CD14-positive monocyte (primary cell): Measurements from ENCODE around the gene DCLK2. TPM values are rescaled to one million over a fixed set of nuclear protein-coding genes. Genes with fewer than 3 reads are reported as not detected.

Experiments used
- DNase-seq, 3 donors: peaks; one replicate each; pipeline ENCODE4 v3.0.0-alpha.2; 2011 to 2022
- H2AFZ ChIP-seq: 2 replicates; pipeline ENCODE4 v1.6.0; 2012; ENCODE audit warnings: mild to moderate bottlenecking, low read depth, low read length, inconsistent platforms; ENCODE audit not compliant: insufficient read depth, poor library complexity, severe bottlenecking
- H3K27ac ChIP-seq, 2 donors: 1 replicate in 1 of 2; 2 replicates in 1 of 2; pipeline ENCODE4 v1.5.1; 2012 to 2013; ENCODE audit warnings: low read length in 2 of 2, control low read depth in 1 of 2, inconsistent platforms in 1 of 2, low read depth in 1 of 2, mild to moderate bottlenecking in 1 of 2
- H3K27me3 ChIP-seq, 2 donors: one replicate each; pipeline versions ENCODE4 v1.6.0 to v1.6.1; 2011 to 2013; ENCODE audit warnings: low read length in 2 of 2; ENCODE audit not compliant: control insufficient read depth in 2 of 2, insufficient read depth in 2 of 2
- H3K36me3 ChIP-seq, 2 donors: replicated peaks in 1 of 2; 1 replicate in 1 of 2; 2 replicates in 1 of 2; pipeline versions ENCODE4 v1.5.1 to v1.6.1; 2012 to 2013; ENCODE audit warnings: low read length in 2 of 2, control low read depth in 1 of 2, inconsistent platforms in 1 of 2, mild to moderate bottlenecking in 1 of 2; ENCODE audit not compliant: insufficient read depth in 2 of 2, control insufficient read depth in 1 of 2
- H3K4me1 ChIP-seq, 2 donors: 1 replicate in 1 of 2; 2 replicates in 1 of 2; pipeline versions ENCODE4 v1.5.1 to v1.6.1; 2012 to 2013; ENCODE audit warnings: low read length in 2 of 2, control low read depth in 1 of 2, inconsistent platforms in 1 of 2, mild to moderate bottlenecking in 1 of 2, moderate library complexity in 1 of 2; ENCODE audit not compliant: insufficient read depth in 2 of 2, control insufficient read depth in 1 of 2
- H3K4me2 ChIP-seq: replicated peaks from 2 replicates; pipeline ENCODE3; 2012; ENCODE audit warnings: low read length, moderate library complexity, mild to moderate bottlenecking; ENCODE audit not compliant: poor library complexity, severe bottlenecking; ENCODE audit errors: extremely low read depth
- H3K4me3 ChIP-seq, 3 experiments: fragments of 200-600 bp in 1 of 3; sonication (generic) in 1 of 3; replicated peaks in 1 of 3; 1 replicate in 2 of 3; 2 replicates in 1 of 3; pipeline ENCODE4 v1.5.1; 2011 to 2013; ENCODE audit warnings: low read length in 3 of 3, mild to moderate bottlenecking in 3 of 3, control low read depth in 2 of 3, low read depth in 2 of 3, inconsistent platforms in 1 of 3, moderate library complexity in 1 of 3
- H3K79me2 ChIP-seq: 2 replicates; pipeline ENCODE4 v1.6.0; 2012; ENCODE audit warnings: mild to moderate bottlenecking, control low read depth, inconsistent platforms, low read length, moderate library complexity; ENCODE audit not compliant: insufficient read depth
- H3K9ac ChIP-seq: 2 replicates; pipeline ENCODE4 v1.6.0; 2017; ENCODE audit warnings: low read length, mild to moderate bottlenecking; ENCODE audit not compliant: insufficient read depth, poor library complexity, severe bottlenecking
- H3K9me3 ChIP-seq, 2 donors: replicated peaks in 1 of 2; 1 replicate in 1 of 2; 2 replicates in 1 of 2; pipeline versions ENCODE4 v1.5.1 to v1.6.1; 2012 to 2013; ENCODE audit warnings: low read length in 2 of 2, control low read depth in 1 of 2; ENCODE audit not compliant: control insufficient read depth in 1 of 2, insufficient read depth in 1 of 2
- H4K20me1 ChIP-seq: 2 replicates; pipeline ENCODE4 v1.6.0; 2012; ENCODE audit warnings: mild to moderate bottlenecking, low read length, control low read depth, moderate library complexity; ENCODE audit not compliant: insufficient read depth
- H3K27ac Mint-ChIP-seq, 7 donors: one replicate each; pipeline ENCODE4 v1.8.0; 2020; ENCODE audit warnings: mild to moderate bottlenecking in 7 of 7, mixed read lengths in 7 of 7, moderate library complexity in 6 of 7, inconsistent platforms in 2 of 7
- H3K27me3 Mint-ChIP-seq, 3 donors: one replicate each; pipeline ENCODE4 v1.8.0; 2021 to 2022; ENCODE audit warnings: low read depth in 3 of 3, mild to moderate bottlenecking in 3 of 3, mixed read lengths in 3 of 3, moderate library complexity in 3 of 3, inconsistent platforms in 1 of 3
- H3K36me3 Mint-ChIP-seq, 2 donors: one replicate each; pipeline ENCODE4 v1.8.0; 2020; ENCODE audit warnings: mixed read lengths in 2 of 2, inconsistent platforms in 1 of 2, mild to moderate bottlenecking in 1 of 2
- H3K4me1 Mint-ChIP-seq: one replicate; pipeline ENCODE4 v1.8.0; 2020; ENCODE audit warnings: mild to moderate bottlenecking, mixed read lengths
- H3K4me3 Mint-ChIP-seq, 2 donors: one replicate each; pipeline ENCODE4 v1.8.0; 2020; ENCODE audit warnings: mild to moderate bottlenecking in 2 of 2, mixed read lengths in 2 of 2, moderate library complexity in 1 of 2
- H3K9me3 Mint-ChIP-seq, 7 donors: one replicate each; pipeline ENCODE4 v1.8.0; 2020 to 2022; ENCODE audit warnings: mixed read lengths in 7 of 7, mild to moderate bottlenecking in 6 of 7, moderate library complexity in 6 of 7, inconsistent platforms in 2 of 7
- CTCF ChIP-seq: fragments of 200-600 bp; IDR thresholded peaks from one replicate; pipeline ENCODE4 v1.8.0; 2022; ENCODE audit warnings: antibody characterized with exemption, mild to moderate bottlenecking
- WGBS: methylation state at CpG from one replicate; pipeline ENCODE4 v1.1.5; 2013; ENCODE audit warnings: missing lambda C conversion rate; ENCODE audit not compliant: insufficient coverage; 5-methylcytosine and 5-hydroxymethylcytosine counted together
- intact Hi-C, 2 donors: fragments of 100-400 bp; cut with micrococcal nuclease; formaldehyde crosslinking; loops; one replicate each; pipeline versions ENCODE4 v1.15.0 to v1.15.1; 2023
- polyA plus RNA-seq, 3 donors: library from polyadenylated mRNA; depleted of rRNA in 1 of 3; unstranded in 2 of 3; stranded (reverse) in 1 of 3; fragments of 300-500 nt in 2 of 3; fragments of >200 nt in 1 of 3; fragmentation: Illumina TruSeq in 2 of 3; gene quantifications; 1 replicate in 2 of 3; 2 replicates in 1 of 3; pipeline ENCODE4 v1.2.3, GENCODE V29; 2012 to 2021

Gene DCLK2
- polyA plus RNA-seq, 3 donors, result 0.13 TPM; not detected in 2

- 95% methylated on average over 8 of the region's 16 CpGs for WGBS
These were observed 177.5 kb downstream of the DCLK2 start for GRCh38 chr4:150255610-150256224.

GRCh38 chr4:150256225-150256620, 178.0 kb downstream of the DCLK2 start:
- Histone ChIP-seq H3K9ac (no peak overlapping the region), H3K27me3 (no peaks in the 10 kb centered on the region), H3K9me3 (no peaks in the 10 kb centered on the region), H4K20me1 (no peaks in the 10 kb centered on the region), H3K36me3 (no peaks in the 10 kb centered on the region), H3K4me1 (no peaks in the 10 kb centered on the region), H3K4me3 (no peak overlapping the region), H3K79me2 (no peaks in the 10 kb centered on the region), H2AFZ (no peak overlapping the region), H3K4me2 (no peak overlapping the region), H3K27ac (no peak overlapping the region)
- Mint-ChIP-seq H3K27me3 (peaks cover 0 to 4% (median 1%) of the 10 kb centered on the region in 3 donors), H3K27ac (no peak overlapping the region), H3K9me3 (peaks cover 0 to 3% (median 2%) of the 10 kb centered on the region in 7 donors), H3K36me3 (peaks cover 2 to 4% of the 10 kb centered on the region in 2 donors), H3K4me1 (peaks cover 7% of the 10 kb centered on the region), H3K4me3 (no peak overlapping the region)
- 98% methylated on average over 20 of the region's 23 CpGs for WGBS
- DNase-seq, result no peak
- intact Hi-C loops, result no loop called here
- no peak for TF ChIP-seq CTCF

More at GRCh38 chr4:150255610-150256224, 177.5 kb downstream of the DCLK2 start:
- Histone ChIP-seq H3K79me2 (no peaks in the 10 kb centered on the region), H3K9me3 (no peaks in the 10 kb centered on the region), H2AFZ (no peak overlapping the region), H4K20me1 (no peaks in the 10 kb centered on the region), H3K4me2 (no peak overlapping the region), H3K4me3 (no peak overlapping the region), H3K27me3 (no peaks in the 10 kb centered on the region), H3K36me3 (no peaks in the 10 kb centered on the region), H3K4me1 (no peaks in the 10 kb centered on the region), H3K27ac (no peak overlapping the region), H3K9ac (no peak overlapping the region)
- peaks cover 0 to 3% (median 2%) of the 10 kb centered on the region in 7 donors for H3K9me3 Mint-ChIP-seq
- no peak for DNase-seq
- peak overlapping the region in 2 of 7 donors; percentile 10 to 42 for H3K27ac Mint-ChIP-seq
- intact Hi-C loops, result no loop called here
- H3K4me3 Mint-ChIP-seq, result no peak overlapping the region
- H3K36me3 Mint-ChIP-seq, result peaks cover 0 to 2% of the 10 kb centered on the region in 2 donors
- H3K27me3 Mint-ChIP-seq, result peaks cover 0 to 4% (median 1%) of the 10 kb centered on the region in 3 donors
- no peak for TF ChIP-seq CTCF
- peaks cover 7% of the 10 kb centered on the region for H3K4me1 Mint-ChIP-seq
